ENCODE measurements around the gene DHRS13.
A peak's percentile ranks its signal among the peaks of the same experiment; 100 is the strongest.

Gene DHRS13

DNA sequence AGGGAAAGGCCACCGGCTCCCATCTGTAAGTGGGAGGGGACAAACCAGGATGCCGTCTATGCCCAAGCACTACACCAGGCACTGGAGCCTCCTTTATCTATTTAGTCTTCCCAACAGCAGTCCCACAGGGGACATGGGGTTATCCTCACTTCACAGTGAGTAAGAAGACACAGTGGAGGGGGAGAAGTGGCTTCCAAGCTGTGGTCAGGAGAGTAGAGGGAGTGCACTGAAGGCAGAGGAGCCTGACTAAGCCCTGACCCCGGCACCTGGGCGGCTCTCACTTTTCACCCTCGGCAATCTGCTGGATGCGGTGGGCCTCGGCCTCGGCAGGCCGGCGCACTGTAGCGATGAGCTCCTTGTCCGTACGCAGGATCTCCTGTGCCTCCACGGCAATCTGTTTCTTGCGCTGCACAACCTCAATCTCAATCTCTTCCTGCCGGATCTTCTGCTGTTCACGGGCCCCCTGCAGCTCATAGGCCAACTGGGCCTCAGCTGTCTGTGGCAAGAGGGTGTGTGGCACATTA is 21.3 kb downstream of the DHRS13 start:
- TF ChIP-seq, protein P1, sequence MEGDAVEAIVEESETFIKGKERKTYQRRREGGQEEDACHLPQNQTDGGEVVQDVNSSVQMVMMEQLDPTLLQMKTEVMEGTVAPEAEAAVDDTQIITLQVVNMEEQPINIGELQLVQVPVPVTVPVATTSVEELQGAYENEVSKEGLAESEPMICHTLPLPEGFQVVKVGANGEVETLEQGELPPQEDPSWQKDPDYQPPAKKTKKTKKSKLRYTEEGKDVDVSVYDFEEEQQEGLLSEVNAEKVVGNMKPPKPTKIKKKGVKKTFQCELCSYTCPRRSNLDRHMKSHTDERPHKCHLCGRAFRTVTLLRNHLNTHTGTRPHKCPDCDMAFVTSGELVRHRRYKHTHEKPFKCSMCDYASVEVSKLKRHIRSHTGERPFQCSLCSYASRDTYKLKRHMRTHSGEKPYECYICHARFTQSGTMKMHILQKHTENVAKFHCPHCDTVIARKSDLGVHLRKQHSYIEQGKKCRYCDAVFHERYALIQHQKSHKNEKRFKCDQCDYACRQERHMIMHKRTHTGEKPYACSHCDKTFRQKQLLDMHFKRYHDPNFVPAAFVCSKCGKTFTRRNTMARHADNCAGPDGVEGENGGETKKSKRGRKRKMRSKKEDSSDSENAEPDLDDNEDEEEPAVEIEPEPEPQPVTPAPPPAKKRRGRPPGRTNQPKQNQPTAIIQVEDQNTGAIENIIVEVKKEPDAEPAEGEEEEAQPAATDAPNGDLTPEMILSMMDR (IDR thresholded peaks at IDR 0.05) = no peak
- H3K9me3 ChIP-seq (ENCODE audit: control insufficient read depth, low read length) = no peaks in the 10 kb centered on the region
- peaks cover 3% of the 10 kb centered on the region for H3K79me2 ChIP-seq
- H3K27me3 ChIP-seq (ENCODE audit: control insufficient read depth, insufficient read depth, low read length) = no peaks in the 10 kb centered on the region
- no peak overlapping the region for H3K4me2 ChIP-seq (ENCODE audit: low read length)
- H3K27ac ChIP-seq = no peak overlapping the region
- no peak overlapping the region for H2AFZ ChIP-seq
- no peaks in the 10 kb centered on the region for H3K4me1 ChIP-seq
- no peak overlapping the region for H3K9ac ChIP-seq
- H3K4me3 ChIP-seq (ENCODE audit: low read depth, low read length) = no peak overlapping the region
- H3K36me3 ChIP-seq (ENCODE audit: control insufficient read depth, insufficient read depth, low read length) = no peaks in the 10 kb centered on the region

DNA sequence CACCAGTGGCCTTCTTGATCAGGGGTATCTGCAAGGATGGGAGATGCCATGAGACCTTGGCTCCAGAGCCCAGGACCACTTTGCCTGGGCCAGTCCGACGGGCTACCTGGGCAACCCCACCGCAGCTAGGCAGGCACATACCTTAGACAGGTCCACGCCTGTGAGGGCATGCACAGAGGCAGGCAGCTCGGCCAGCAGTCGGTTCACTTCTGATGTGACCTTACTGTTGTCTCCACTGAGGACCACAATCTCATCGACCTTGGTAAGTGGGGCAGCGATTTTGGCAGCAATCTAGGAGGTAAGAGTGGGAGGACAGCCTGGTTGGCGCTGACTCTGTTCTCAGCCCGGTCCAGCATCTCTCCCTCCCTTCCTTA is 22.3 kb downstream of the DHRS13 start:
- H3K79me2 ChIP-seq = no peaks in the 10 kb centered on the region
- H3K27ac ChIP-seq = no peak overlapping the region
- H3K4me2 ChIP-seq (ENCODE audit: low read length) = no peak overlapping the region
- H3K4me3 ChIP-seq (ENCODE audit: low read depth, low read length) = no peak overlapping the region
- H3K9me3 ChIP-seq (ENCODE audit: control insufficient read depth, low read length) = no peaks in the 10 kb centered on the region
- no peak overlapping the region for H3K9ac ChIP-seq
- TF ChIP-seq, protein P1 (IDR thresholded peaks at IDR 0.05) = no peak
- H3K4me1 ChIP-seq = no peaks in the 10 kb centered on the region
- H3K27me3 ChIP-seq (ENCODE audit: control insufficient read depth, insufficient read depth, low read length) = no peaks in the 10 kb centered on the region
- H2AFZ ChIP-seq = no peak overlapping the region
- H3K36me3 ChIP-seq (ENCODE audit: control insufficient read depth, insufficient read depth, low read length) = no peaks in the 10 kb centered on the region

DNA sequence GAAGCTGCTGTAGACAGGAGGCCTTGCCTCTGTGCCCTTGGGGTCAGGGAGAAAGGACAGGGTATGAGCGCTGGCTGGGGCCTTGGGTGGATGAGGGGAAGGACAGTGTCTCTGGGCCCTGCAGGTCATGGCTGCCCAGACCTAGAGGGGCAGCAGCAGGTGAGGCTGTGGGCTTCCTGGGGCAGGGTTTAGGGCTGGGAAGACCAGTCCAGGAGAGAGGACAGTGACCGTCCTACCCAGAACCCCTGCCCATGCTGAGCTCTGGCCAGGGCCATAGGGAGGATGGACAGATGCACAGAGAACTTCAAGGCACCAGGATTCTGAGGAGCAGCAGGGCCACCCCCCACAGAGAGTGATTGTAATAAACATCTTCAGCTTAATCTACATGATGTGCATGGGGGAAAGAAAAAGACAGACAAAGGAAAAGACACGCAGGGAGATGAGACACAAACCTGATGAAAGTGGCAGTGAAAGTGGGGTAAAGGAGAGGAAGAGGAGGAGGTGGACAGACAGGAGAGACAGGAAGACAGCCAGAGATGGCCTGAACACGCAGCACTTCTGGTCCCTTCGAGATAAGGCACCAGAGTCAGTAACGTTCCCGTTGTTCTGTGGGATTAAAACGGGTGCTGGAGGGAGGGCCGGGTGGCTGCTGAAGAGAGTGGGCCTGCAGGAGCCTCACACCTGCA is 22.9 kb downstream of the DHRS13 start:
- Histone ChIP-seq H3K27ac (no peak overlapping the region), H3K9me3 (ENCODE audit: control insufficient read depth, low read length) (no peaks in the 10 kb centered on the region), H3K4me2 (ENCODE audit: low read length) (no peak overlapping the region), H3K27me3 (ENCODE audit: control insufficient read depth, insufficient read depth, low read length) (no peaks in the 10 kb centered on the region), H3K79me2 (no peaks in the 10 kb centered on the region), H3K36me3 (ENCODE audit: control insufficient read depth, insufficient read depth, low read length) (no peaks in the 10 kb centered on the region), H3K4me1 (no peaks in the 10 kb centered on the region), H3K9ac (no peak overlapping the region), H2AFZ (no peak overlapping the region), H3K4me3 (ENCODE audit: low read depth, low read length) (no peak overlapping the region)
- TF ChIP-seq, protein P1 (IDR thresholded peaks at IDR 0.05) = no peak

DNA sequence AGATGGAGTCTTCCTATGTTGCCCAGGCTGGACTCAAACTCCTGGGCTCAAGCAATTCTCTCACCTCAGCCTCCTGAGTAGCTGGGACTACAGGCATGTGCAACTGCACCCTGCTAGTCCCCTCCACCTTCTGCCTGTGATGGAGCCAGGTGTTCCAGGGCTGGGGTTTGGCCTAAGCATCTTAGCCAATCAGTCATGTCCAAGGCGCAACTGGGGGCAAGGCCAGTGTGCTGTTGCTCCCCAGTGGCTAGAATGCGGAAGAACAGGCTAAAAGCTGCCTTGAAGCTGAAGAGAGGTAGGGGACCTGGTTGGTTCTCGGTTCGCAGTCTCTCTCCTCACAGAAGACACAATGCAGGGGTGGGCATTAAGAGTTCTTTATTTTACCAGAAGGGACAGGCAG is 23.9 kb downstream of the DHRS13 start:
- Histone ChIP-seq H2AFZ (no peak overlapping the region), H3K36me3 (ENCODE audit: control insufficient read depth, insufficient read depth, low read length) (no peaks in the 10 kb centered on the region), H3K27me3 (ENCODE audit: control insufficient read depth, insufficient read depth, low read length) (no peaks in the 10 kb centered on the region), H3K9me3 (ENCODE audit: control insufficient read depth, low read length) (no peaks in the 10 kb centered on the region), H3K9ac (no peak overlapping the region), H3K4me2 (ENCODE audit: low read length) (no peak overlapping the region), H3K4me1 (no peaks in the 10 kb centered on the region), H3K79me2 (no peaks in the 10 kb centered on the region), H3K4me3 (ENCODE audit: low read depth, low read length) (no peak overlapping the region), H3K27ac (no peak overlapping the region)
- TF ChIP-seq, protein P1 (IDR thresholded peaks at IDR 0.05) = peak; percentile 27

Data from parathyroid adenoma (tissue), 2 donors.